ENCODE measurements around the gene TEX22. TPM values are rescaled to one million over a fixed set of nuclear protein-coding genes. Genes with fewer than 3 reads are reported as not detected.

The TEX22 gene
- total RNA-seq, 4 donors from 2014 or later, result under 0.01 to 0.19 (median 0.17) TPM; not detected in 1

DNA sequence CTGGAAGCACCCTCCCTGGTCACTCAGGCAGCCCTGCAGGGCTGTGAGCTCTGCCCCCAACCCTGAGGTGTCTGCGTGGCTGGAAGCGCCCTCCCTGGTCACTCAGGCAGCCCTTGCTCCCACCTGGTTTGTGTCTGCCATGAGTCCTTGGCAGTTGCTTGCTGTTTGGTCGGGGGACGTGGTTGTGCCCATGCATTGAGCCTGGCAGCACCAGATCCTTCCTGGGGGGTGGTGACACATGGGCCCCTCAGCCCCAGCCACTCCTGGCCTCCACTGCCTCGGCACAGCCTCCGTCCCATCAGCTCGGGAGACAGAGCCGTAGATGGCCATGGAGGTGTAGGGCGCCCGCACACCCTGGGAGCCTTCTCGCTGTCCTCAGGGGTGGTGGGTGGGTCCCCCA is 40.8 kb downstream of the TEX22 start:
- intact Hi-C loops (cut with DNase I), result no loop called here
- no peak overlapping the region for H3K27ac ChIP-seq (replicated peaks in 1 of 4)
- no peak overlapping the region for H3K4me3 ChIP-seq
- DNase-seq (ENCODE audit: extremely low spot score), result no peak
- H3K27me3 ChIP-seq, result no peaks in the 10 kb centered on the region
- H3K9me3 ChIP-seq, result no peaks in the 10 kb centered on the region
- 93% methylated on average over 11 of the region's 11 CpGs for WGBS
- peaks cover 0 to 25% (median 8%) of the 10 kb centered on the region in 4 donors for H3K4me1 ChIP-seq
- H3K36me3 ChIP-seq, result peaks cover 0 to 54% (median 33%) of the 10 kb centered on the region in 4 donors
- TF ChIP-seq, protein P1, sequence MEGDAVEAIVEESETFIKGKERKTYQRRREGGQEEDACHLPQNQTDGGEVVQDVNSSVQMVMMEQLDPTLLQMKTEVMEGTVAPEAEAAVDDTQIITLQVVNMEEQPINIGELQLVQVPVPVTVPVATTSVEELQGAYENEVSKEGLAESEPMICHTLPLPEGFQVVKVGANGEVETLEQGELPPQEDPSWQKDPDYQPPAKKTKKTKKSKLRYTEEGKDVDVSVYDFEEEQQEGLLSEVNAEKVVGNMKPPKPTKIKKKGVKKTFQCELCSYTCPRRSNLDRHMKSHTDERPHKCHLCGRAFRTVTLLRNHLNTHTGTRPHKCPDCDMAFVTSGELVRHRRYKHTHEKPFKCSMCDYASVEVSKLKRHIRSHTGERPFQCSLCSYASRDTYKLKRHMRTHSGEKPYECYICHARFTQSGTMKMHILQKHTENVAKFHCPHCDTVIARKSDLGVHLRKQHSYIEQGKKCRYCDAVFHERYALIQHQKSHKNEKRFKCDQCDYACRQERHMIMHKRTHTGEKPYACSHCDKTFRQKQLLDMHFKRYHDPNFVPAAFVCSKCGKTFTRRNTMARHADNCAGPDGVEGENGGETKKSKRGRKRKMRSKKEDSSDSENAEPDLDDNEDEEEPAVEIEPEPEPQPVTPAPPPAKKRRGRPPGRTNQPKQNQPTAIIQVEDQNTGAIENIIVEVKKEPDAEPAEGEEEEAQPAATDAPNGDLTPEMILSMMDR (IDR thresholded peaks at IDR 0.05), result no peak
- TF ChIP-seq EP300 (IDR thresholded peaks at IDR 0.05) (no peak), POLR2A (IDR thresholded peaks at IDR 0.05; ENCODE audit: low read depth) (no peak), POLR2AphosphoS5 (IDR thresholded peaks at IDR 0.05) (no peak)

DNA sequence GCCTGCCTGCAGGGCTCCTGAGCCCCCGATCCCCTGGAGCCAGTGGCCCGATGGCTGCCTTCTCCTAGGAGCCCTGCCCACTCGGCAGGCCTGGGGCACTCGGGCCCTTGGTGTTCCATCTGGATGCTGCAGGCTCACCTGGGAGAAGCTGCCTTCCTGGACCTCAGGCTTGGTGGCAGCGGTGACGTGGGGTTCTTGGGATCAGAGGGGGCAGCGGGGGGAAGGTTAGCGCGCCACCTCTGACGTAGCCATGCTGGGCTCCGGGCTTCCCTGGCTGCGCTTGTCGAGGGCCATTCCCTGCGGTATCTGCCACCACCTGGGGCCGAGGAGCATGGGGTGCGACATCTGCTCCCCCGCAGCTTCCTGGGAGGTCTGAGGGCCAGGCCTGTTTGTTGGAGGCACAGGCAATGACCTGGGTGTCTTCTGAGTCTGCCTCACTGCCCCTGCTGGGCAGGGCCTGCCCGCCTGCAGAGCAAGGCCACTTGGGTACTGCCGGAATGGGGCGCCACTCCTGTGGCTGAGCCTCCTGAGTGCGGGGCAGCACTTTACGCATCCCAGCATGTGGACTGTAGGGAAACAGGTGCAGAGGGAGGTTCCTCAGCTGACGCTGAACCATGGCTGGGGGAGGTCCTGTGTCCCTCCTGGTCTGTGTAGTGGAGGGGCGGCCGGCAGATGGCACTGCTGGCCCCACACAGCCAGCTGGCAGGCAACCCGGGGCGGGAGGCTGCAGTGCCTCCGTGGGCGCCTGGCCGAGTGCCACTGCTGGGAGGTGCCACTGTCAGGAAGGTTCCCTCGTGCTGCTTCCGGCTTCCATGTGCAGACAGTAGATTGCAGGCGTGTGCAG is 41.6 kb downstream of the TEX22 start:
- Histone ChIP-seq H3K27ac (replicated peaks in 1 of 4) (no peak overlapping the region), H3K36me3 (peaks cover 0 to 54% (median 33%) of the 10 kb centered on the region in 4 donors)

DNA sequence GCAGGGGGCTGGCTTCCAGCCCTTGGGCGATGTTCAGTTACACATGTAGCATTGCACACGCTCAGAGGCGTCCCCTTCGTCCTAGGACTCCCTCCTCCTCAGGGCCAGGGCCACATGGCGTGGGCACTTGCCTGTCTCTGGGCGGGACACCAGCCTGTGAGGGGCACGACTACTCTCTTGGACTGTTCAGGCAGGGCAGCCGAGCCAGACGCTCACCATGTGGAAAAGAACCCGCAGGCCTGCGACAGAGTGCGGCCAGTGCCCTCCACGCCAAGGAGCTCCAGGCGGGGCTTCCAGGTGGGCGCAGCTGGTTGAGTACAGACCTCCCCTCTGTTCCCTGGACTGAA is 42.2 kb downstream of the TEX22 start:
- intact Hi-C loops (cut with DNase I), result no loop called here
- peaks cover 0 to 55% (median 37%) of the 10 kb centered on the region in 4 donors for H3K36me3 ChIP-seq
- WGBS, result 91% methylated on average over 13 of the region's 15 CpGs

More for the DNA sequence above, 41.6 kb downstream of the TEX22 start:
- no peaks in the 10 kb centered on the region for H3K27me3 ChIP-seq
- peaks cover 0 to 25% (median 8%) of the 10 kb centered on the region in 4 donors for H3K4me1 ChIP-seq
- no peaks in the 10 kb centered on the region for H3K9me3 ChIP-seq
- TF ChIP-seq EP300 (IDR thresholded peaks at IDR 0.05) (no peak), POLR2A (IDR thresholded peaks at IDR 0.05; ENCODE audit: low read depth) (no peak), POLR2AphosphoS5 (IDR thresholded peaks at IDR 0.05) (no peak)
- TF ChIP-seq, protein P1 (IDR thresholded peaks at IDR 0.05), result no peak
- no peak for DNase-seq (ENCODE audit: extremely low spot score)
- no peak overlapping the region for H3K4me3 ChIP-seq
- intact Hi-C loops (cut with DNase I), result no loop called here
- 83% methylated on average over 22 of the region's 33 CpGs for WGBS

DNA sequence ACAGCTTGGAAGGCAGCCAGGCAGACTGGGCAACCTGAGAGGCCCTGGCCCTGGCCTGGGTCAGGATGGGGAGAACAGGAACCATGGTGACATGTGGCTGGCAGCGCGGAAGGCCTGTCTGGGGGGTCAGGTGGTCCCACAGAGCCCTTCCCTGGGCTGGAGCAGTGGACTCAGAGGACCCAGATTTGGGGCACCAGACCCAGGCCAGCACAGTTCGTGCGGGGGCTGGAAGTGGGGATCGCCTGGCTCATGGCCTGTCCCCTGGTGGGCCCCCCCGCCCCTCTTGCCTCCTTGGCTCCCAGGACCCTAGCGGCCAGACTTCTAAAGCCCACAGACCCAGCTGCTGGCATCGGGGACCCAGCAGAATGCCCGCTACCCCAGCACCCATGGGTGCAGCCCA is 42.7 kb downstream of the TEX22 start:
- intact Hi-C loops (cut with DNase I), result no loop called here
- no peak for TF ChIP-seq POLR2A (IDR thresholded peaks at IDR 0.05; ENCODE audit: low read depth)
- TF ChIP-seq, protein P1 (IDR thresholded peaks at IDR 0.05), result no peak
- no peak for TF ChIP-seq EP300 (IDR thresholded peaks at IDR 0.05)
- TF ChIP-seq POLR2AphosphoS5 (IDR thresholded peaks at IDR 0.05), result no peak
- H3K36me3 ChIP-seq, result peaks cover 0 to 60% (median 37%) of the 10 kb centered on the region in 4 donors
- 100% methylated on average over 1 of the region's 9 CpGs for WGBS
- H3K27ac ChIP-seq (replicated peaks in 1 of 4), result no peak overlapping the region
- no peaks in the 10 kb centered on the region for H3K9me3 ChIP-seq
- H3K4me3 ChIP-seq, result no peak overlapping the region
- H3K27me3 ChIP-seq, result no peaks in the 10 kb centered on the region
- no peak for DNase-seq (ENCODE audit: extremely low spot score)
- H3K4me1 ChIP-seq, result peaks cover 0 to 25% (median 8%) of the 10 kb centered on the region in 4 donors

More for the DNA sequence above, 42.2 kb downstream of the TEX22 start:
- peaks cover 0 to 25% (median 8%) of the 10 kb centered on the region in 4 donors for H3K4me1 ChIP-seq
- no peak overlapping the region for H3K27ac ChIP-seq (replicated peaks in 1 of 4)
- no peaks in the 10 kb centered on the region for H3K27me3 ChIP-seq
- no peak for TF ChIP-seq POLR2AphosphoS5 (IDR thresholded peaks at IDR 0.05)
- TF ChIP-seq, protein P1 (IDR thresholded peaks at IDR 0.05), result no peak
- TF ChIP-seq EP300 (IDR thresholded peaks at IDR 0.05), result no peak
- no peak for TF ChIP-seq POLR2A (IDR thresholded peaks at IDR 0.05; ENCODE audit: low read depth)
- no peaks in the 10 kb centered on the region for H3K9me3 ChIP-seq
- DNase-seq (ENCODE audit: extremely low spot score), result no peak
- no peak overlapping the region for H3K4me3 ChIP-seq

Data from esophagus muscularis mucosa (tissue), 4 donors.